ENCODE data around the gene APIP.

The APIP gene

GRCh38 chr11:34916015-34916842 is at the start of gene APIP, which contains the start of gene PDHX:
APIP (minus strand) TSS chr11:34916379; CDS start chr11:34916284, 95 bp downstream.
PDHX (plus strand) TSS chr11:34916618; CDS start chr11:34916656, 38 bp downstream.
- peak; percentile 99 for DNase-seq

- no peak for DNase-seq
Observed at GRCh38 chr11:34964610-34965331, 48.6 kb upstream of the APIP start.

- DNase-seq, result no peak
Observed at GRCh38 chr11:34963351-34963750, 47.2 kb upstream of the APIP start.

- no peak for DNase-seq
Observed at GRCh38 chr11:34962034-34962433, 45.9 kb upstream of the APIP start.

- no peak for DNase-seq
Observed at GRCh38 chr11:34960277-34960676, 44.1 kb upstream of the APIP start.

GRCh38 chr11:34959770-34960169 is 43.6 kb upstream of the APIP start:
- no peak for DNase-seq

- DNase-seq, result no peak
Observed at GRCh38 chr11:34957606-34958005, 41.4 kb upstream of the APIP start.

GRCh38 chr11:34957206-34957605 is 41.0 kb upstream of the APIP start:
- no peak for DNase-seq

- no peak for DNase-seq
Observed at GRCh38 chr11:34953955-34954354, 37.8 kb upstream of the APIP start.

- no peak for DNase-seq
Observed at GRCh38 chr11:34948696-34949095, 32.5 kb upstream of the APIP start.

GRCh38 chr11:34944692-34945091 is 28.5 kb upstream of the APIP start:
- no peak for DNase-seq

GRCh38 chr11:34941688-34942087 is 25.5 kb upstream of the APIP start:
- DNase-seq, result no peak

GRCh38 chr11:34940026-34940677 is 24.0 kb upstream of the APIP start:
- DNase-seq, result no peak

GRCh38 chr11:34938611-34939010 is 22.4 kb upstream of the APIP start:
- DNase-seq, result no peak

GRCh38 chr11:34936945-34937629 is 20.9 kb upstream of the APIP start:
- DNase-seq, result no peak

- no peak for DNase-seq
Observed at GRCh38 chr11:34929794-34930763, 13.9 kb upstream of the APIP start.

- DNase-seq, result no peak
Observed at GRCh38 chr11:34928960-34929680, 12.9 kb upstream of the APIP start.

GRCh38 chr11:34928268-34928959 is 12.2 kb upstream of the APIP start:
- DNase-seq, result no peak

- DNase-seq, result no peak
Observed at GRCh38 chr11:34926831-34927132, 10.6 kb upstream of the APIP start.

GRCh38 chr11:34926101-34926830 is 10.1 kb upstream of the APIP start:
- peak; percentile 69 for DNase-seq
